ENCODE results near the gene MGA.

GRCh38 chr15:41788262-41788661 is 128.1 kb downstream of the MGA start:
- TF ChIP-seq CTCF (IDR thresholded peaks at IDR 0.05; ENCODE audit: extremely low read depth in 1 of 2, insufficient read depth in 1 of 2, low read depth in 1 of 2, low read length in 2 of 2) (no peak), MAX (IDR thresholded peaks at IDR 0.05; ENCODE audit: insufficient read depth, insufficient read length) (no peak), GATA2 (IDR thresholded peaks at IDR 0.05; ENCODE audit: insufficient read depth, insufficient read length, low read depth, low read length) (no peak), POLR2A (IDR thresholded peaks at IDR 0.05; ENCODE audit: low read depth, low read length) (no peak), POLR2AphosphoS5 (IDR thresholded peaks at IDR 0.05; ENCODE audit: insufficient read depth, low read depth, low read length) (no peak), EZH2 (IDR thresholded peaks at IDR 0.05; ENCODE audit: borderline replicate concordance, low read depth, low read length, severe bottlenecking) (no peak), JUN (IDR thresholded peaks at IDR 0.05; ENCODE audit: borderline replicate concordance, insufficient read depth, insufficient read length, low read depth) (no peak), FOS (IDR thresholded peaks at IDR 0.05; ENCODE audit: borderline replicate concordance, insufficient read depth, low read length) (no peak), MYC (IDR thresholded peaks at IDR 0.05; ENCODE audit: low read depth, low read length) (no peak)

All from endothelial cell of umbilical vein (primary cell).